K562 (cell line): ENCODE data around the gene RANBP6. TPM values are rescaled to one million over a fixed set of nuclear protein-coding genes. Genes with fewer than 3 reads are reported as not detected.

Experiments
- ARID4B ChIP-seq: sonication (generic); formaldehyde crosslinking; IDR thresholded peaks from 2 replicates; pipeline ENCODE4 v1.8.0; 2022; ENCODE audit warnings: mild to moderate bottlenecking, missing genetic modification reagents
- ATF1 ChIP-seq, 2 experiments: fragments of 450-650 bp in 1 of 2; IDR thresholded peaks; 2 replicates each; pipeline ENCODE4 v1.6.1; 2016; ENCODE audit warnings: missing compliant biosample characterization in 1 of 2, missing genetic modification characterization in 1 of 2
- BCOR ChIP-seq: fragments of 450-650 bp; IDR thresholded peaks from 2 replicates; pipeline ENCODE4 v1.6.1; 2016
- BHLHE40 ChIP-seq: IDR thresholded peaks from 2 replicates; pipeline ENCODE4 v1.6.1; 2011; ENCODE audit warnings: low read length, improper control_type of control experiment
- CHD4 ChIP-seq: fragments of 200-600 bp; sonication (generic); IDR thresholded peaks from 3 replicates; pipeline ENCODE4 v1.6.1; 2012; ENCODE audit warnings: low read depth, mild to moderate bottlenecking, mixed read lengths, low read length, inconsistent platforms; ENCODE audit not compliant: insufficient read depth, insufficient replicate concordance, poor library complexity, severe bottlenecking
- FOXK2 ChIP-seq, 2 experiments: fragments of 450-650 bp; IDR thresholded peaks in 1 of 2; conservative IDR thresholded peaks in 1 of 2; 2 replicates each; pipeline ENCODE4 v1.6.1; 2016; ENCODE audit warnings: low read depth in 2 of 2, mild to moderate bottlenecking in 1 of 2
- HDAC1 ChIP-seq, 2 experiments: fragments of 450-650 bp; IDR thresholded peaks; 2 replicates each; pipeline ENCODE4 v1.6.1; 2016 to 2017; ENCODE audit warnings: inconsistent platforms in 1 of 2, mild to moderate bottlenecking in 1 of 2, moderate library complexity in 1 of 2
- ILF3 ChIP-seq: fragments of 450-650 bp; IDR thresholded peaks from 2 replicates; pipeline ENCODE4 v1.6.1; 2018; ENCODE audit warnings: antibody characterized with exemption, mild to moderate bottlenecking, moderate library complexity, borderline replicate concordance
- KLF1 ChIP-seq: fragments of 450-650 bp; IDR thresholded peaks from 2 replicates; pipeline ENCODE4 v1.6.1; 2016; ENCODE audit warnings: missing genetic modification characterization, missing compliant biosample characterization
- PKNOX1 ChIP-seq: fragments of 450-650 bp; IDR thresholded peaks from 2 replicates; pipeline ENCODE4 v1.6.1; 2016
- RB1 ChIP-seq: fragments of 450-650 bp; IDR thresholded peaks from 2 replicates; pipeline ENCODE4 v1.6.1; 2017; ENCODE audit warnings: low read depth, mild to moderate bottlenecking
- SNIP1 ChIP-seq: fragments of 450-650 bp; IDR thresholded peaks from 2 replicates; pipeline ENCODE4 v1.7.1; 2017; ENCODE audit warnings: low read depth, mild to moderate bottlenecking
- SP1 ChIP-seq: sonication (generic); formaldehyde crosslinking; IDR thresholded peaks from 2 replicates; pipeline ENCODE4 v1.8.1; 2022; ENCODE audit warnings: mild to moderate bottlenecking, missing genetic modification reagents
- TRIM28 ChIP-seq: fragments of 450-650 bp; IDR thresholded peaks from 2 replicates; pipeline ENCODE4 v1.6.1; 2017
- UBTF ChIP-seq, 2 experiments: IDR thresholded peaks; 2 replicates each; pipeline ENCODE4 v1.6.1; 2012; ENCODE audit warnings: improper control_type of control experiment in 2 of 2, low read depth in 2 of 2, low read length in 2 of 2, borderline replicate concordance in 1 of 2
- polyA plus RNA-seq, 8 experiments: library from polyadenylated mRNA; depleted of rRNA in 4 of 8; stranded (reverse) in 5 of 8; unstranded in 3 of 8; fragments of >200 nt; fragmentation: Nextera tagmentation in 2 of 8; fragmentation: Illumina TruSeq in 1 of 8; extraction: Ambion mirVana in 2 of 8; extraction: Trizol in 1 of 8; gene quantifications; 2 replicates each; pipeline versions ENCODE4 v1.2.1 to v1.2.3, GENCODE V29; 2011 to 2014; ENCODE audit warnings: inconsistent platforms in 1 of 8, missing spikeins in 1 of 8
- total RNA-seq, 7 experiments: library from RNA; depleted of rRNA in 6 of 7; stranded (reverse); fragments of >200 nt in 6 of 7; fragmentation: Illumina TruSeq in 2 of 7; extraction: Trizol in 2 of 7; gene quantifications; 2 replicates each; pipeline versions ENCODE4 v1.2.1 to v1.2.3, GENCODE V29; 2011 to 2021; ENCODE audit warnings: low replicate concordance in 1 of 7

Gene RANBP6
- total and polyA plus RNA-seq, 9 of the 15 experiments (the other 6 are each of a cell fraction or from before 2014, with no cell fraction given), result 10.4 to 19.9 (median 11.5) TPM

- peak; percentile 63 for TF ChIP-seq ARID4B (CRISPR knock-in tag)
- TF ChIP-seq SNIP1, result peak; percentile 63; the same call in 1 of the 2 replicates
- TF ChIP-seq ILF3, result no peak
- peak; percentile 35 for TF ChIP-seq PKNOX1
- peak; percentile 47; the same call in 1 of the 2 replicates for TF ChIP-seq KLF1 (tag)
- no peak for TF ChIP-seq RB1
- TF ChIP-seq CHD4, result no peak
- no peak for TF ChIP-seq TRIM28
- TF ChIP-seq FOXK2 (conservative IDR thresholded peaks at IDR 0.05 in 1 of 2, IDR thresholded peaks at IDR 0.05 in 1 of 2; ENCODE audit: low read depth in 2 of 2), result peak; percentile 27 to 40; a peak in 2 of 4 replicates
- TF ChIP-seq ATF1 (CRISPR knock-in tag; IDR thresholded peaks at IDR 0.05), result no peak
- 0 out of 2 replicates have a peak, but pooled peaks have one; percentile 15 for TF ChIP-seq ATF1 (tag; IDR thresholded peaks at IDR 0.05)
- peak; percentile 76 for TF ChIP-seq BHLHE40
- TF ChIP-seq UBTF (IDR thresholded peaks at IDR 0.05; ENCODE audit: borderline replicate concordance in 1 of 2, low read depth in 2 of 2, low read length in 2 of 2), result 0 out of 4 replicates have a peak, but pooled peaks of 1 of the 2 experiments have one; percentile 35
- TF ChIP-seq SP1 (CRISPR knock-in tag), result 0 out of 2 replicates have a peak, but pooled peaks have one; percentile 6
- TF ChIP-seq HDAC1 (IDR thresholded peaks at IDR 0.05), result peak in 1 of 2 experiments; percentile 64; a peak in 2 of 4 replicates
- 0 out of 2 replicates have a peak, but pooled peaks have one; percentile 18 for TF ChIP-seq BCOR
Observed at GRCh38 chr9:6007058-6007769, 8.2 kb downstream of the RANBP6 start (continued).
